Nephron progenitor cell (in vitro differentiated cells): Measurements from ENCODE around the gene MAP2K6.
A peak's percentile ranks its signal among the peaks of the same experiment; 100 is the strongest.

ENCODE experiments used
- DNase-seq: peaks from one replicate; pipeline ENCODE4 v3.0.0; 2021
- H3K27ac Mint-ChIP-seq: 2 replicates; pipeline ENCODE4 v1.8.0; 2021; ENCODE audit warnings: mild to moderate bottlenecking, moderate library complexity, mixed read lengths
- H3K27me3 Mint-ChIP-seq: 2 replicates; pipeline ENCODE4 v1.8.0; 2021; ENCODE audit warnings: mild to moderate bottlenecking, low read depth, mixed read lengths; ENCODE audit not compliant: poor library complexity
- H3K36me3 Mint-ChIP-seq: 2 replicates; pipeline ENCODE4 v1.8.0; 2021; ENCODE audit warnings: low read depth, mixed read lengths
- H3K4me1 Mint-ChIP-seq: 2 replicates; pipeline ENCODE4 v1.8.0; 2021; ENCODE audit warnings: mixed read lengths
- H3K4me3 Mint-ChIP-seq: 2 replicates; pipeline ENCODE4 v1.8.0; 2021; ENCODE audit warnings: mild to moderate bottlenecking, moderate library complexity, mixed read lengths
- H3K9me3 Mint-ChIP-seq: 2 replicates; pipeline ENCODE4 v1.8.0; 2021; ENCODE audit warnings: mild to moderate bottlenecking, moderate library complexity, mixed read lengths
- TF ChIP-seq, protein P1 (sequence below): fragments of 200-600 bp; sonication (generic); IDR thresholded peaks from 2 replicates; pipeline ENCODE4 v1.5.0; 2021; ENCODE audit warnings: antibody characterized with exemption

Gene MAP2K6

GRCh38 chr17:69417545-69418483 lies 3.3 kb downstream of the MAP2K6 start:
- no peak for DNase-seq
- TF ChIP-seq, protein P1, sequence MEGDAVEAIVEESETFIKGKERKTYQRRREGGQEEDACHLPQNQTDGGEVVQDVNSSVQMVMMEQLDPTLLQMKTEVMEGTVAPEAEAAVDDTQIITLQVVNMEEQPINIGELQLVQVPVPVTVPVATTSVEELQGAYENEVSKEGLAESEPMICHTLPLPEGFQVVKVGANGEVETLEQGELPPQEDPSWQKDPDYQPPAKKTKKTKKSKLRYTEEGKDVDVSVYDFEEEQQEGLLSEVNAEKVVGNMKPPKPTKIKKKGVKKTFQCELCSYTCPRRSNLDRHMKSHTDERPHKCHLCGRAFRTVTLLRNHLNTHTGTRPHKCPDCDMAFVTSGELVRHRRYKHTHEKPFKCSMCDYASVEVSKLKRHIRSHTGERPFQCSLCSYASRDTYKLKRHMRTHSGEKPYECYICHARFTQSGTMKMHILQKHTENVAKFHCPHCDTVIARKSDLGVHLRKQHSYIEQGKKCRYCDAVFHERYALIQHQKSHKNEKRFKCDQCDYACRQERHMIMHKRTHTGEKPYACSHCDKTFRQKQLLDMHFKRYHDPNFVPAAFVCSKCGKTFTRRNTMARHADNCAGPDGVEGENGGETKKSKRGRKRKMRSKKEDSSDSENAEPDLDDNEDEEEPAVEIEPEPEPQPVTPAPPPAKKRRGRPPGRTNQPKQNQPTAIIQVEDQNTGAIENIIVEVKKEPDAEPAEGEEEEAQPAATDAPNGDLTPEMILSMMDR, result no peak
- peak overlapping the region; percentile 77 for H3K27ac Mint-ChIP-seq
- H3K4me3 Mint-ChIP-seq, result no peak overlapping the region
- H3K27me3 Mint-ChIP-seq, result peaks cover 4% of the 10 kb centered on the region
- H3K4me1 Mint-ChIP-seq, result peaks cover 14% of the 10 kb centered on the region
- H3K36me3 Mint-ChIP-seq, result peaks cover 21% of the 10 kb centered on the region
- H3K9me3 Mint-ChIP-seq, result peaks cover 9% of the 10 kb centered on the region

DNA sequence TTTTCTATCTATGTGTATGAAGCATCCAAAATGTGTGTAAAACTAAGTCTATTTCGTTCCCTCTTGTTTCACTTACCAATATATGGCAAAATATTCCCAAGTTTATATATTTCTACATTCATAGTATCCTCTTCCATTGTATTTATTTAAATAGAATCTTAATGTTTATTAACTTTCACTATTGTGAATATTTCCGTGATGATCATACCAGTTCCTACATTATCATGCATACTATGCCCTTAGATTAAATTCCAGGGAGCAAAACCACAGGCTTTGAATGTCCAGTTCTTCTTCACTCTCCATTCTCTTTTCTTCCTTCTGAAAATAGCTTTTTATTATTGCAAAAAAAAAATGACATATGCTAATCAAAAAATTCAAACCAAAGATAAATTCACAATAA lies 4.0 kb downstream of the MAP2K6 start:
- H3K36me3 Mint-ChIP-seq, result peaks cover 28% of the 10 kb centered on the region
- TF ChIP-seq, protein P1, result no peak
- peak overlapping the region; percentile 77 for H3K27ac Mint-ChIP-seq
- peaks cover 6% of the 10 kb centered on the region for H3K27me3 Mint-ChIP-seq
- H3K4me1 Mint-ChIP-seq, result peaks cover 12% of the 10 kb centered on the region
- DNase-seq, result no peak
- H3K9me3 Mint-ChIP-seq, result peaks cover 15% of the 10 kb centered on the region
- H3K4me3 Mint-ChIP-seq, result no peak overlapping the region

- H3K27me3 Mint-ChIP-seq, result peaks cover 9% of the 10 kb centered on the region
- peak overlapping the region; percentile 4 for H3K4me3 Mint-ChIP-seq
- H3K9me3 Mint-ChIP-seq, result peaks cover 19% of the 10 kb centered on the region
- TF ChIP-seq, protein P1, result no peak
- H3K27ac Mint-ChIP-seq, result no peak overlapping the region
- peaks cover 48% of the 10 kb centered on the region for H3K36me3 Mint-ChIP-seq
- DNase-seq, result no peak
- peaks cover 29% of the 10 kb centered on the region for H3K4me1 Mint-ChIP-seq
Measured at GRCh38 chr17:69423450-69423849, 9.0 kb downstream of the MAP2K6 start.

GRCh38 chr17:69424287-69425041 lies 10.0 kb downstream of the MAP2K6 start:
- no peak overlapping the region for H3K27ac Mint-ChIP-seq
- H3K4me3 Mint-ChIP-seq, result no peak overlapping the region

GRCh38 chr17:69425978-69426377 lies 11.5 kb downstream of the MAP2K6 start:
- Mint-ChIP-seq H3K9me3 (peaks cover 18% of the 10 kb centered on the region), H3K4me1 (peaks cover 47% of the 10 kb centered on the region), H3K36me3 (peaks cover 47% of the 10 kb centered on the region)

More at GRCh38 chr17:69424287-69425041, 10.0 kb downstream of the MAP2K6 start:
- Mint-ChIP-seq H3K4me1 (peaks cover 38% of the 10 kb centered on the region), H3K9me3 (peaks cover 19% of the 10 kb centered on the region), H3K36me3 (peaks cover 50% of the 10 kb centered on the region), H3K27me3 (peaks cover 9% of the 10 kb centered on the region)
- no peak for DNase-seq
- TF ChIP-seq, protein P1, result no peak

More at GRCh38 chr17:69425978-69426377, 11.5 kb downstream of the MAP2K6 start:
- H3K27ac Mint-ChIP-seq, result no peak overlapping the region
- TF ChIP-seq, protein P1, result no peak
- H3K4me3 Mint-ChIP-seq, result no peak overlapping the region
- no peak for DNase-seq
- H3K27me3 Mint-ChIP-seq, result peaks cover 9% of the 10 kb centered on the region
